ENCODE data around the gene BTK.

BTK gene

DNA sequence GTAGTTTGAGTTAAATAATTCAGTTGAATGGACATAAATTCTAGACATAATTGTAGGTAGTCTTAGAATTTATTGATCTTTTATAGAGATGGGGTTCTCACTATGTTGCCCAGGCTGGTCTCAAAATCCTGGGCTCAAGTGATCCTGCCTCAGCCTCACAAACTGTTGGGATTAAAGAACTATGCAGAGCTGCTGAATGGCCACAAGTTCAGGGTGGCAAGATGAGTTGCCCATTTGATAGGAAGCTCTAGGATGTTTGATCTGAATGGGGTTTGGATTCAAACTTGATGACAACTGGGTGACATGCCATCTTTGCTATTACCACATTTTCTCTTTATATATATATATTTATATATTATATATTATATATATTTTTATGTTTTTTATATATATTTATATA lies 8.4 kb upstream of the BTK start:
- no peak overlapping the region for H3K4me3 ChIP-seq (ENCODE audit: low read length)
- DNase-seq (ENCODE audit: low read depth) = no peak
- TF ChIP-seq, protein P1, sequence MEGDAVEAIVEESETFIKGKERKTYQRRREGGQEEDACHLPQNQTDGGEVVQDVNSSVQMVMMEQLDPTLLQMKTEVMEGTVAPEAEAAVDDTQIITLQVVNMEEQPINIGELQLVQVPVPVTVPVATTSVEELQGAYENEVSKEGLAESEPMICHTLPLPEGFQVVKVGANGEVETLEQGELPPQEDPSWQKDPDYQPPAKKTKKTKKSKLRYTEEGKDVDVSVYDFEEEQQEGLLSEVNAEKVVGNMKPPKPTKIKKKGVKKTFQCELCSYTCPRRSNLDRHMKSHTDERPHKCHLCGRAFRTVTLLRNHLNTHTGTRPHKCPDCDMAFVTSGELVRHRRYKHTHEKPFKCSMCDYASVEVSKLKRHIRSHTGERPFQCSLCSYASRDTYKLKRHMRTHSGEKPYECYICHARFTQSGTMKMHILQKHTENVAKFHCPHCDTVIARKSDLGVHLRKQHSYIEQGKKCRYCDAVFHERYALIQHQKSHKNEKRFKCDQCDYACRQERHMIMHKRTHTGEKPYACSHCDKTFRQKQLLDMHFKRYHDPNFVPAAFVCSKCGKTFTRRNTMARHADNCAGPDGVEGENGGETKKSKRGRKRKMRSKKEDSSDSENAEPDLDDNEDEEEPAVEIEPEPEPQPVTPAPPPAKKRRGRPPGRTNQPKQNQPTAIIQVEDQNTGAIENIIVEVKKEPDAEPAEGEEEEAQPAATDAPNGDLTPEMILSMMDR (IDR thresholded peaks at IDR 0.05; ENCODE audit: insufficient read depth, low read depth, low read length, missing control alignments) = no peak

DNA sequence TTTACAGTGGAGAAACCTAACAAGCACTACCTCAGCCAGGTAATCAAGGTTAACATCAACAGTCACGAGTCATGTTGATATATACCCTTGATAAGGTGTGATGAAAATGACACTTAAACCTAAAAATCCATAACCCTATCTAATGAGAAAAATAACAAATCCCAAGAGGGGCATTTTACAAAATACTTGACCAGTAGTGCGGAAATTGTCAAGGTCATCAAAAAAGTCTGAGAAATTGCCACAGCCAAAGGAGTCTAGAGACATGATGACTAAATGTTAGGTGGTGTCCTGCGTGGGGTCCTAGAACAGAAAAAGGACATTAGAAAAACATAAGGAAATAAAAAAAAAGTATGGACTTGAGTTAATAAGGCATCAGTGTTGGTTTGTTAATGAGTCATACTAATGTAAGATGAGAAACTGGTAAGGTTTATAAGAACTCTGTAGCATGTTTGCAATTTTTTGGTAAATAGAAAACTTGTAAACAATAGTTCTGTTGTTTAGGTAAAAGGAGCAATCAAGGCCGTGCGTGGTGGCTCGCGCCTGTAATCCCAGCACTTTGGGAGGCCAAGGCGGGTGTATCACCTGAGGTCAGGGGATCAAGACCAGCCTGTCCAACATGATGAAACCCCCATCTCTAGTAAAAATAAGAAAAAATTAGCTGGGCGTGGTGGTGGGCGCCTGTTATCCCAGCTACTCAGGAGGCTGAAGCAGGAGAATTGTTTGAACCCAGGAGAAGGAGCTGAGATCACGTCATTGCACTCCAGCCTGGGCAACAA lies 7.7 kb upstream of the BTK start:
- TF ChIP-seq, protein P1 (IDR thresholded peaks at IDR 0.05; ENCODE audit: insufficient read depth, low read depth, low read length, missing control alignments) = no peak
- DNase-seq (ENCODE audit: low read depth) = no peak
- H3K4me3 ChIP-seq (ENCODE audit: low read length) = no peak overlapping the region

DNA sequence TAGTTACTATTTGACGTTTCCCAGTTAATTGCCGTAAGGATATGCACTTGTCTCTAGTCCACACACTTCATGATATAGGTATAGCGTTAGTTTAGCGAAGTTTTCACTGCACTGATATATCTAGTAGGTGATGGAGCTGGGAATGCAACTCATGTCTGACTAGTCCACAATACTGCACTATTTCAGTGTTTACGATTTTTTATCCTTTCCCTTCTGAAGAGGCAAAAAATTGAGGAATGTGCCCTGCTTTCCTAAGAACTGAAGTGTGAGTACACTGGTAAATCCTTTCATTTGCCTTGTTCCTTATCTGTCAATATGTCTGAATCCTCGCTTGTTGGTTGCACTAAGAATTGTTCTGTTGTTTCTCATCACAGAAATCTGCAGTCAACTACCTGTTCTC lies 5.8 kb upstream of the BTK start:
- TF ChIP-seq, protein P1 (IDR thresholded peaks at IDR 0.05; ENCODE audit: insufficient read depth, low read depth, low read length, missing control alignments) = no peak
- peak overlapping the region; percentile 77 for H3K4me3 ChIP-seq (ENCODE audit: low read length)
- no peak for DNase-seq (ENCODE audit: low read depth)

DNA sequence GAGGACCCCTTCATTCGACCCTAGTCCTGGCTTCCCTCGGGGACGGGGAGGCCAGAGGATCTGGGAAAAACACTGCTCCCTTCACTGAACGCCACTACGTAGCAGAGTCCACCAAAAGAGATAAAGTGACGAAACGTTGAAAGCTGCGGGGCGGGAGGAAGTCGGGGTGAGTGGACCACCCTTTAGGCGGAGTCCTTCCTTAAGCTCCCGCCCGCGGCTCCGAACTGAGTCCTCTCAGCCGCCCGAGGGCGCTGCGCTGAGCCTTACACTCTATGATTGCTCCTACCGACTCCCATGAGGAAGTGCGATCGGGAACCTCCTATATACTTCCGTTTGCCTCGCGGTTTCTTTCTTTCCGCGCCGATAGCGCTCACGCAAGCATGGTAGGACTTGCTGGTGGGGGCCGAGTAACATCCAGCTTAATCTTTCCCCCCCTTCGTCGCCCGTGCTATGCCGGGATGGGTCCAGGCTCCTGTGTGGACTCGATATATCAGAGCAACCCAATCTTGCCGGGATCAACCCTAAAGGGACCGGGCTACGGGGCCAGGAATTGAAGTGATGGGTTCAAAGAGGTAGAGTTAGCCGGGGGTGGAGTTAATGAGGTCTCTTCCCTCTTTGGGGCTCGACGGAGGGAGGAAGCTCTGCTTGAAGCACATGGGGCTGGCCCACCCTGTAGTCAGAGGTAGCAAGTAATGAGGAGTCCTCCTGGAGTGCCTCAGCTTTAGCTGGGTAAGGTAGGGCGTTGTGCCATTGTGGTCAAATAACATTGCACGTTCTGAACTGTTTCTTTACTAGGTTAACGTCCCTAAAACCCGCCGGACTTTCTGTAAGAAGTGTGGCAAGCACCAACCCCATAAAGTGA lies 4.9 kb upstream of the BTK start, which contains the start of gene RPL36A:
RPL36A (plus strand) TSS at position 348 of the 862 bp plus-strand sequence; CDS start at position 381, 33 bp downstream.
- peak; percentile 88 for DNase-seq (ENCODE audit: low read depth)
- H3K4me3 ChIP-seq (ENCODE audit: low read length) = peak within 1 kb of the TSS; percentile 77
- TF ChIP-seq, protein P1 (IDR thresholded peaks at IDR 0.05; ENCODE audit: insufficient read depth, low read depth, low read length, missing control alignments) = peak; percentile 67

DNA sequence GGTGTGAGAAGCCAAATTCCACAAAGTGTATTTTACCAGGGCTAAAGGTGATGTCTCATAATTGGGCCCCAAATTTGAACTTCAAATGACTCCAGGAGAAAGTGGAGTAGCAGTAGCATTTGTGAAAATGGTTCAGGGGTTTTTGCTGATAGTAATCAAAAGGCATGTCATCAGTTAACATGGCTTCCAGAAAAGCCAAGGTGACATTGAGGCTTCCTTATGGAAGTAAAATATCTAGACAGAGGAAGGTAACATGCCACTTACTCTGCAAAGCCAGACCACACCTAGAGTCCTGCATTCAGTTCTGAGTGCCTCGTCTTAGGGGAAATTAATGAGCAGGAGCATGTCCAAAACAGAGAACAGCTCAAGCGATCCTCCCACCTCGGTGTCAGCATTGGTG lies 2.6 kb upstream of the BTK start:
- DNase-seq (ENCODE audit: low read depth) = no peak
- H3K4me3 ChIP-seq (ENCODE audit: low read length) = no peak overlapping the region
- TF ChIP-seq, protein P1 (IDR thresholded peaks at IDR 0.05; ENCODE audit: insufficient read depth, low read depth, low read length, missing control alignments) = no peak

DNA sequence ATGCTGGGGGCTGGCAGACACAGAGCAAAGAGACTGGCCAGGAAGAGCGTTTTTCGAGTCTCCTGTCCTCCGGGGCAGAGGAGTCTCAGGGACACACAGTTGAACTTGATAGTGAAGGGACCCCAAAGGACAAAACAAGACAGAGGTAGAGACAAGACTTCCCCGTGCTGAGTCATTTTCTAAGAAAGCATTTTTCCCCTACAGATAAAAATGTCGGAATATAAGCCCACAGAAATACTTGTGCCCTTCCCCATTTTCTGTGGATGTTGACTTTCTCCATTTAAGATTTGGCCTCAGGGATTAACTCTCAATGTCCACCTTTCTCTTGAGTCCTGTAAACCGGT lies 523 bp upstream of the BTK start:
- DNase-seq (ENCODE audit: low read depth) = no peak
- no peak overlapping the region for H3K4me3 ChIP-seq (ENCODE audit: low read length)
- TF ChIP-seq, protein P1 (IDR thresholded peaks at IDR 0.05; ENCODE audit: insufficient read depth, low read depth, low read length, missing control alignments) = no peak
